GM18499 (cell line): ENCODE measurements around the gene HDAC4.

ENCODE experiments used
- ATAC-seq: cut with Tn5 transposase; IDR thresholded peaks from one replicate; pipeline ENCODE4 v1.9.1; 2021; ENCODE audit warnings: moderate number of reproducible peaks; ENCODE audit not compliant: insufficient read depth, unreplicated experiment

HDAC4 gene

GRCh38 chr2:239247401-239248245 lies 153.2 kb downstream of the HDAC4 start:
- no peak for ATAC-seq

GRCh38 chr2:239246723-239247122 lies 154.1 kb downstream of the HDAC4 start:
- ATAC-seq = no peak

- no peak for ATAC-seq
These were observed 154.7 kb downstream of the HDAC4 start for GRCh38 chr2:239245872-239246721.

GRCh38 chr2:239245107-239245506 lies 155.7 kb downstream of the HDAC4 start:
- no peak for ATAC-seq

- ATAC-seq = no peak
These were observed 156.2 kb downstream of the HDAC4 start for GRCh38 chr2:239244625-239245024.

- no peak for ATAC-seq
These were observed 159.3 kb downstream of the HDAC4 start for GRCh38 chr2:239241431-239241960.

GRCh38 chr2:239240414-239240881 lies 160.4 kb downstream of the HDAC4 start:
- ATAC-seq = no peak

GRCh38 chr2:239239607-239240413 lies 161.0 kb downstream of the HDAC4 start:
- no peak for ATAC-seq

- ATAC-seq = no peak
These were observed 161.8 kb downstream of the HDAC4 start for GRCh38 chr2:239238839-239239606.

- ATAC-seq = no peak
These were observed 162.4 kb downstream of the HDAC4 start for GRCh38 chr2:239238381-239238780.

GRCh38 chr2:239236808-239237205 lies 164.0 kb downstream of the HDAC4 start:
- ATAC-seq = no peak

- no peak for ATAC-seq
These were observed 164.6 kb downstream of the HDAC4 start for GRCh38 chr2:239236043-239236807.

- no peak for ATAC-seq
These were observed 165.5 kb downstream of the HDAC4 start for GRCh38 chr2:239235311-239235710.

GRCh38 chr2:239234191-239235175 lies 166.3 kb downstream of the HDAC4 start:
- ATAC-seq = no peak

GRCh38 chr2:239233576-239233975 lies 167.2 kb downstream of the HDAC4 start:
- no peak for ATAC-seq

GRCh38 chr2:239232195-239232578 lies 168.6 kb downstream of the HDAC4 start:
- no peak for ATAC-seq
